Measurements from ENCODE around the gene PRKCH. TPM values are rescaled to one million over a fixed set of nuclear protein-coding genes. Genes with fewer than 3 reads are reported as not detected.

The PRKCH gene
- total RNA-seq, 1 experiment from 2014 or later: 170 TPM

- peak overlapping the region; percentile 76 for H3K27ac ChIP-seq (ENCODE audit: low read length)
- no peaks in the 10 kb centered on the region for H3F3A ChIP-seq (ENCODE audit: low read length, unreplicated experiment)
- H3K4me3 ChIP-seq (ENCODE audit: low read length): no peak overlapping the region
- H3K79me2 ChIP-seq (ENCODE audit: low read length): no peaks in the 10 kb centered on the region
- H3K4me2 ChIP-seq (ENCODE audit: low read length): peak overlapping the region; percentile 63
- TF ChIP-seq CTCF (conservative IDR thresholded peaks at IDR 0.05; ENCODE audit: low read depth, low read length): no peak
- TF ChIP-seq EZH2 (IDR thresholded peaks at IDR 0.05; ENCODE audit: low read length, unreplicated experiment): no peak
- TF ChIP-seq EZH2phosphoT487 (IDR thresholded peaks at IDR 0.05; ENCODE audit: borderline replicate concordance, low read length): no peak
- no peak overlapping the region for H2AFZ ChIP-seq (ENCODE audit: low read length)
- H3K9me2 ChIP-seq (replicated peaks; ENCODE audit: low read length): no peaks in the 10 kb centered on the region
- CTCF ChIA-PET: no interaction called here
- no peaks in the 10 kb centered on the region for H4K20me1 ChIP-seq (ENCODE audit: low read length)
- no peaks in the 10 kb centered on the region for H3K27me3 ChIP-seq (ENCODE audit: low read length)
- POLR2A ChIA-PET (ENCODE audit: unreplicated experiment): no interaction called here
- intact Hi-C loops (cut with micrococcal nuclease): loop anchor here (1.0 to 2.0 kb wide), 2 partner anchors 22 to 25 kb away; no protein-coding TSS in a partner anchor
- ATAC-seq (no peak), DNase-seq (peak; percentile 61)
- H3K9me3 ChIP-seq (ENCODE audit: low read length): no peaks in the 10 kb centered on the region
- no peak overlapping the region for H3K9ac ChIP-seq (ENCODE audit: low read length)
- no peaks in the 10 kb centered on the region for H3K36me3 ChIP-seq (ENCODE audit: low read depth, low read length)
- H3K4me1 ChIP-seq (ENCODE audit: insufficient read depth, low read length): peaks cover 70% of the 10 kb centered on the region
- BruUV-seq (replicated peaks): no TSS peak
Observed at GRCh38 chr14:61515436-61516117, 194.2 kb downstream of the PRKCH start.

- Histone ChIP-seq H3K27me3 (ENCODE audit: low read length) (no peaks in the 10 kb centered on the region), H3K9me2 (replicated peaks; ENCODE audit: low read length) (no peaks in the 10 kb centered on the region), H4K20me1 (ENCODE audit: low read length) (no peaks in the 10 kb centered on the region), H3K9me3 (ENCODE audit: low read length) (no peaks in the 10 kb centered on the region), H2AFZ (ENCODE audit: low read length) (no peak overlapping the region), H3K4me3 (ENCODE audit: low read length) (no peak overlapping the region), H3K79me2 (ENCODE audit: low read length) (no peaks in the 10 kb centered on the region), H3F3A (ENCODE audit: low read length, unreplicated experiment) (no peaks in the 10 kb centered on the region), H3K36me3 (ENCODE audit: low read depth, low read length) (no peaks in the 10 kb centered on the region), H3K9ac (ENCODE audit: low read length) (no peak overlapping the region), H3K4me1 (ENCODE audit: insufficient read depth, low read length) (peaks cover 67% of the 10 kb centered on the region), H3K27ac (ENCODE audit: low read length) (peak overlapping the region; percentile 76), H3K4me2 (ENCODE audit: low read length) (peak overlapping the region; percentile 11)
- no TSS peak for BruUV-seq (replicated peaks)
- TF ChIP-seq EZH2 (IDR thresholded peaks at IDR 0.05; ENCODE audit: low read length, unreplicated experiment) (no peak), EZH2phosphoT487 (IDR thresholded peaks at IDR 0.05; ENCODE audit: borderline replicate concordance, low read length) (no peak), CTCF (conservative IDR thresholded peaks at IDR 0.05; ENCODE audit: low read depth, low read length) (no peak)
- ChIA-PET CTCF (no interaction called here), POLR2A (ENCODE audit: unreplicated experiment) (no interaction called here)
- ATAC-seq (no peak), DNase-seq (no peak)
- intact Hi-C loops (cut with micrococcal nuclease): loop anchor here (1.0 to 2.0 kb wide), 2 partner anchors 21 to 25 kb away; no protein-coding TSS in a partner anchor
Observed at GRCh38 chr14:61516118-61516743, 194.9 kb downstream of the PRKCH start.
